HUES6 (cell line): ENCODE data around the gene CENPN.

Experiments used
- H3K27ac ChIP-seq: 2 replicates; pipeline ENCODE4 v1.7.0; 2013; ENCODE audit warnings: low read depth, mild to moderate bottlenecking, low read length, inconsistent platforms
- H3K27me3 ChIP-seq: 2 replicates; pipeline ENCODE4 v1.6.1; 2013; ENCODE audit warnings: low read length; ENCODE audit not compliant: control insufficient read depth, insufficient read depth
- H3K36me3 ChIP-seq: 2 replicates; pipeline ENCODE4 v1.6.1; 2013; ENCODE audit warnings: low read length; ENCODE audit not compliant: control insufficient read depth, insufficient read depth
- H3K4me1 ChIP-seq: 2 replicates; pipeline ENCODE4 v1.6.1; 2013; ENCODE audit warnings: low read length; ENCODE audit not compliant: control insufficient read depth, insufficient read depth
- H3K4me3 ChIP-seq: 2 replicates; pipeline ENCODE4 v1.5.1; 2013; ENCODE audit warnings: low read depth, low read length
- H3K9ac ChIP-seq: one replicate; pipeline ENCODE4 v1.6.1; 2013; ENCODE audit warnings: mild to moderate bottlenecking, low read length
- H3K9me3 ChIP-seq: 2 replicates; pipeline ENCODE4 v1.6.1; 2013; ENCODE audit warnings: low read depth, low read length; ENCODE audit not compliant: control insufficient read depth, insufficient read depth

The CENPN gene

GRCh38 chr16:80974649-80975376, 32.2 kb upstream of the CENPN start:
- Histone ChIP-seq H3K4me3 (no peak overlapping the region), H3K36me3 (peaks cover 17% of the 10 kb centered on the region), H3K4me1 (no peaks in the 10 kb centered on the region), H3K9ac (no peak overlapping the region), H3K27me3 (no peaks in the 10 kb centered on the region), H3K9me3 (no peaks in the 10 kb centered on the region), H3K27ac (no peak overlapping the region)

DNA sequence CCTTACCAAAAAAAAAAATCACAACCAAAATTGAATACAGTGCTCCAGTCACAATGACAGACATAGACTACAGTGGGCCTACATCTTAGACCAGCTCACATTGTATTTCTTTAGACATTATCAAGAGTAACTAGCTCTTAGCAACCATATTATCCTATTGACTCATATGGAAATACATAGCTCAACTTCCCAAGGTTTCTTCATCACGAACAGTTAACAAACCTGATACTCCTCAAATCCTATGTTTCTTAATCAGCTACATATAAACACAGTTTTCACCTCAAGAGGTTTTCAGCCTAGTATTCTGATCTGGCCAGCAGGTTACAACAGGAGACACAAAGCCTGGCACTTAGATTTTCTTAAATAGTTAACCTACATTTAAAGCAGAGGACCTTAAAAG, 30.1 kb upstream of the CENPN start:
- H3K9ac ChIP-seq = no peak overlapping the region
- peaks cover 19% of the 10 kb centered on the region for H3K36me3 ChIP-seq
- H3K27ac ChIP-seq = no peak overlapping the region
- H3K4me3 ChIP-seq = no peak overlapping the region
- no peaks in the 10 kb centered on the region for H3K4me1 ChIP-seq
- no peaks in the 10 kb centered on the region for H3K9me3 ChIP-seq
- H3K27me3 ChIP-seq = no peaks in the 10 kb centered on the region

DNA sequence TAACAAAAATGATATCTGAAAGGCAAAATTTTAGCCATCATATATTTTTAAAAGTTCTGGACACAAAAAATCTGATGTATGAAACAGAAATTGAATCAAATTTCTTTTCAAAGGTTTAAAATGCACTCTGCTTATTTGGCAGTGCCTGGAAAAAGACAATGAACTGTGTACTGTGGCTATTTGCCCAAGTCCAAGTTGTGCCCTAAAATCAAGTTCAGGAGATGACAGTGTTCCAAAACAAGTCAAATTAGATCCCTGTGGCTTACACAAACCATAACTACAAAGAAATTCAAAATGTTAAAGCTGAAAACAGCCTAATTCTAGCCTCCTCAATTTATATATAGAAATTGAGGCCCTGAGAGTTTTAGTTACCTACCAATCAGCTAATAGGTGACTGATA, 25.9 kb upstream of the CENPN start:
- no peak overlapping the region for H3K4me3 ChIP-seq
- H3K9ac ChIP-seq = no peak overlapping the region
- peaks cover 13% of the 10 kb centered on the region for H3K4me1 ChIP-seq
- H3K27ac ChIP-seq = no peak overlapping the region
- no peaks in the 10 kb centered on the region for H3K9me3 ChIP-seq
- H3K27me3 ChIP-seq = no peaks in the 10 kb centered on the region
- peaks cover 13% of the 10 kb centered on the region for H3K36me3 ChIP-seq

DNA sequence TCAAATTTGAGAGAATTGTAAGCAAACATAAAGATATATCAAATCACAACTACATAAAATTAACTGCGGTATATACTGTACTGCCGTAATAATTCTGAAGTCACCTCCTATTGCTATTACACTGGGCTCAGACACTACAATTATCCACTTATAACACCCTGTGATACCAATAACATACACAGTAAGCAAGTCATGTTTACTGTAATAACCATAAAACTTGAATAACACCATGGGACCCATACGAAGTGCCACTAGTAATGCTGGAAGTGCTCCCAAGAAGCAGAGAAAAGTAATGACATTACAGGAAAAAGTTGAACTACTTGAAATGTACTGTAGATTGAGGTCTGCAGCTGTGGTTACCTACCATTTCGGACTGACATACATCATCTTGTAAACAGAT, 24.4 kb upstream of the CENPN start:
- Histone ChIP-seq H3K4me1 (peaks cover 27% of the 10 kb centered on the region), H3K27me3 (no peaks in the 10 kb centered on the region), H3K4me3 (no peak overlapping the region), H3K9ac (no peak overlapping the region), H3K36me3 (peaks cover 13% of the 10 kb centered on the region), H3K27ac (no peak overlapping the region), H3K9me3 (no peaks in the 10 kb centered on the region)

DNA sequence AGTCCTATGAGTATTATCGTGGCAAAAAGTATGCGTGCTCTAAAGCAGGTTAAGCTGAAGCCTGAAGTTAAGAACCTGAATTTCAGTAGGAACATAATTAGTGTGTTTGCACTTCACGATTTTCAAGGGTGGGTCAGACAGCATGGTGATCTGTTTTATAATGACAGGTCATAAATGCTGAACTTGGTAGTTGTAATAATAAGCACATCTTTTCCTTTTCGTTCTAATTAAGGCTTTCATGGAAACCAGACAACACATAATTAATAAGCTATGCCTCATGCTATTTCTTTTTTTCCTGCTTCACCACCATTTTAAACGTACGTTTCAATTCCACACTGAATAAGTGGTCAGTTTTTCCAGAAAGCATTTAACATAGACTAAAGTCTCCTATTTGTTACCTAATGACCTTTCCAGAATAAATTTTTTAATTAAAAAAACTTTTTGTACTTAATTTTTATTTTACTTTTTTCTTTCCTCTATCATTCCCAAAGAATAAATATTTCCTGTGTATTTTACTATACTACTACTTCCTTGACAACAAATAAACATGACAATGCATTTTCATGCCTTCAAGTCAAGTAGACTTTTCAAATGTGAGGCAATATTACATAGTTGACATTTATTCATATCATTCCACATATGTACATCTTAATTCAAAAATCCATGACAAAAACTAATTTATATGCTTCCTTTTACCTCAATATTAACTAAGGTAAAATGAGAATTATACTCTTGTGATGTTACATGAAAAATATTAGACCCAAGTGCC, 22.7 kb upstream of the CENPN start:
- no peak overlapping the region for H3K9ac ChIP-seq
- H3K27me3 ChIP-seq = no peaks in the 10 kb centered on the region
- peaks cover 10% of the 10 kb centered on the region for H3K36me3 ChIP-seq
- H3K9me3 ChIP-seq = no peaks in the 10 kb centered on the region
- no peak overlapping the region for H3K4me3 ChIP-seq
- peaks cover 38% of the 10 kb centered on the region for H3K4me1 ChIP-seq
- H3K27ac ChIP-seq = no peak overlapping the region

DNA sequence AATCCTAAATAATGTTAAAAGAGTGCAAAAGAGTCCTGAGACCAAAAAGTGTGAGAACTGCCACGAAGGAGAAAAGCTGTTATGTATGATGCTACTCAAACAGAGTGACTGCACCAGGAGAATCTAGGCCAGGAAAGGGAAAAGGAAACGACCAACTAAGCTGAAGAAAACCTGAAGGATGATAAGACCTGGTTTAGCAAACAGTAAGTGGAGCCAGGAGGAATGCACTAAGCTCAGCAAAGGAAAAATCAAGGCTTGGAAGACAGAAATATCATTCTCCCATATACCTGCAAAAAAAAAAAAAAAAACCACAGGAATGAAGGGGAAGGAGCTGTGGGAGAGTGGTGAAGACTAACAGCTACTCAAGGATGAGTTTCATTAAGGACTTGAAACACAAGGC, 21.4 kb upstream of the CENPN start:
- Histone ChIP-seq H3K27ac (no peak overlapping the region), H3K4me1 (peaks cover 38% of the 10 kb centered on the region), H3K36me3 (peaks cover 2% of the 10 kb centered on the region), H3K27me3 (no peaks in the 10 kb centered on the region), H3K9ac (no peak overlapping the region), H3K9me3 (no peaks in the 10 kb centered on the region), H3K4me3 (no peak overlapping the region)

GRCh38 chr16:80986557-80986956, 20.5 kb upstream of the CENPN start:
- no peak overlapping the region for H3K27ac ChIP-seq
- H3K9ac ChIP-seq = no peak overlapping the region
- peaks cover 38% of the 10 kb centered on the region for H3K4me1 ChIP-seq
- peaks cover 6% of the 10 kb centered on the region for H3K36me3 ChIP-seq
- H3K9me3 ChIP-seq = no peaks in the 10 kb centered on the region
- no peaks in the 10 kb centered on the region for H3K27me3 ChIP-seq
- no peak overlapping the region for H3K4me3 ChIP-seq

DNA sequence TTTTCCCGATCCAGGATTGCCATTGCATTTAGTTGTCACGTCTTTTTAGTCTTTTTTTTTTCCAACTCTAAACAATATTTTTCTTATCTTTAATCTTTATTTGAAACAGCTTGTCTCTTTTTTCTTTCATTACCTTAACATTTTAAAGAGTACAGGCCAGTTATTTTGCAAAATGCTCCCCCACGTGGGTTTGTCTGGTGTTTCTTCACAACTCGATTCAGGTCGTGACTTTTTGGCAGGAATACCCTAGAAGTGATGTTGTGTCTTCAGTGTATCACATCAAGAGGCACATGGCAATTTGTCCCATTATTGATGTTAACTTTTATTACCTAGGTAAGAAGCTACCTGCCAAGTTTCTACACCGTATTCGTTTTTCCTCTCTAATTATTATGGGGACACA, 18.3 kb upstream of the CENPN start:
- Histone ChIP-seq H3K4me3 (no peak overlapping the region), H3K27ac (no peak overlapping the region), H3K9me3 (no peaks in the 10 kb centered on the region), H3K4me1 (peaks cover 38% of the 10 kb centered on the region), H3K9ac (no peak overlapping the region), H3K27me3 (no peaks in the 10 kb centered on the region), H3K36me3 (peaks cover 9% of the 10 kb centered on the region)

DNA sequence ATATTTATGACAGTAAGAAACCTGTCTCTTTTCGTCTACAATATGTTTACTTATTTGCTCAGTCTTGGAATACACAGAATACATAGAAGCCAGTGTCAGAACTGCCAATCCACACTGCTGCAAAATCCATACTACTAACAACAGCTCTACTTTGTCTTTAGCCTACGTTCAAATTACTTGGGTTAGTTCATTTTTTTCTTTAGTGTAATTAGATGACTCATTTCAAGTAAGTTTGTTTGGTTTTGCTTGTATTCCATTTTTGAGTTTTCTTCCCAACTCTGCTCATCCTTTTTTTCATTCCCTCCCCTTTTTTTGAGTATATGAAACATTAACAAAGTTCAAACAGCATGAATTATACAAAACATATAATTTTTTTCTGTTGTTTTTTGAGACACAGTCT, 17.2 kb upstream of the CENPN start:
- Histone ChIP-seq H3K27me3 (no peaks in the 10 kb centered on the region), H3K9ac (no peak overlapping the region), H3K4me3 (no peak overlapping the region), H3K36me3 (peaks cover 9% of the 10 kb centered on the region), H3K4me1 (peaks cover 36% of the 10 kb centered on the region), H3K9me3 (no peaks in the 10 kb centered on the region), H3K27ac (no peak overlapping the region)

- Histone ChIP-seq H3K27me3 (no peaks in the 10 kb centered on the region), H3K4me1 (peaks cover 30% of the 10 kb centered on the region), H3K27ac (no peak overlapping the region), H3K36me3 (peaks cover 9% of the 10 kb centered on the region), H3K9ac (no peak overlapping the region), H3K4me3 (no peak overlapping the region), H3K9me3 (no peaks in the 10 kb centered on the region)
Measured at GRCh38 chr16:80990577-80990976, 16.4 kb upstream of the CENPN start.

- H3K9ac ChIP-seq = no peak overlapping the region
- H3K27me3 ChIP-seq = no peaks in the 10 kb centered on the region
- H3K4me1 ChIP-seq = peaks cover 26% of the 10 kb centered on the region
- H3K36me3 ChIP-seq = peaks cover 9% of the 10 kb centered on the region
- H3K4me3 ChIP-seq = no peak overlapping the region
- no peak overlapping the region for H3K27ac ChIP-seq
- H3K9me3 ChIP-seq = no peaks in the 10 kb centered on the region
Measured at GRCh38 chr16:80990978-80991377, 16.0 kb upstream of the CENPN start.
